ENCODE measurements around the gene HOXA7.

The HOXA7 gene

GRCh38 chr7:27128776-27129728, 27.4 kb downstream of the HOXA7 start:
- peak overlapping the region; percentile 79; the same call in 1 of the 2 replicates for H2AFZ ChIP-seq (ENCODE audit: low read depth)
- H3K27me3 ChIP-seq (ENCODE audit: insufficient read depth, low read depth), result no peaks in the 10 kb centered on the region
- H3K4me2 ChIP-seq, result peak overlapping the region; percentile 88
- peaks cover 28% of the 10 kb centered on the region for H3K4me1 ChIP-seq (ENCODE audit: low read depth, poor library complexity, severe bottlenecking)
- H3K27ac ChIP-seq, result peak overlapping the region; percentile 94; the same call in 1 of the 2 replicates
- H3K36me3 ChIP-seq (ENCODE audit: insufficient read depth), result no peaks in the 10 kb centered on the region
- H3K79me2 ChIP-seq (ENCODE audit: insufficient read depth, low read depth), result no peaks in the 10 kb centered on the region; the same call in 1 of the 2 replicates
- peak overlapping the region; percentile 94; the same call in 1 of the 2 replicates for H3K9ac ChIP-seq
- H3K4me3 ChIP-seq (IDR thresholded peaks at IDR 0.05; ENCODE audit: insufficient read depth, low read depth, low read length), result no peak overlapping the region
- H4K20me1 ChIP-seq (ENCODE audit: insufficient read depth), result no peaks in the 10 kb centered on the region
- no peak for TF ChIP-seq CTCF (conservative IDR thresholded peaks at IDR 0.05; ENCODE audit: low read depth, low read length)

GRCh38 chr7:27128034-27128433, 28.4 kb downstream of the HOXA7 start:
- H4K20me1 ChIP-seq (ENCODE audit: insufficient read depth), result no peaks in the 10 kb centered on the region
- H2AFZ ChIP-seq (ENCODE audit: low read depth), result no peak overlapping the region
- no peak overlapping the region for H3K4me2 ChIP-seq
- TF ChIP-seq CTCF (conservative IDR thresholded peaks at IDR 0.05; ENCODE audit: low read depth, low read length), result no peak
- no peak overlapping the region for H3K9ac ChIP-seq
- no peak overlapping the region for H3K27ac ChIP-seq
- no peak overlapping the region for H3K4me3 ChIP-seq (IDR thresholded peaks at IDR 0.05; ENCODE audit: insufficient read depth, low read depth, low read length)
- H3K4me1 ChIP-seq (ENCODE audit: low read depth, poor library complexity, severe bottlenecking), result peaks cover 20% of the 10 kb centered on the region
- no peaks in the 10 kb centered on the region for H3K36me3 ChIP-seq (ENCODE audit: insufficient read depth)
- no peaks in the 10 kb centered on the region for H3K27me3 ChIP-seq (ENCODE audit: insufficient read depth, low read depth)
- H3K79me2 ChIP-seq (ENCODE audit: insufficient read depth, low read depth), result no peaks in the 10 kb centered on the region; the same call in 1 of the 2 replicates

DNA sequence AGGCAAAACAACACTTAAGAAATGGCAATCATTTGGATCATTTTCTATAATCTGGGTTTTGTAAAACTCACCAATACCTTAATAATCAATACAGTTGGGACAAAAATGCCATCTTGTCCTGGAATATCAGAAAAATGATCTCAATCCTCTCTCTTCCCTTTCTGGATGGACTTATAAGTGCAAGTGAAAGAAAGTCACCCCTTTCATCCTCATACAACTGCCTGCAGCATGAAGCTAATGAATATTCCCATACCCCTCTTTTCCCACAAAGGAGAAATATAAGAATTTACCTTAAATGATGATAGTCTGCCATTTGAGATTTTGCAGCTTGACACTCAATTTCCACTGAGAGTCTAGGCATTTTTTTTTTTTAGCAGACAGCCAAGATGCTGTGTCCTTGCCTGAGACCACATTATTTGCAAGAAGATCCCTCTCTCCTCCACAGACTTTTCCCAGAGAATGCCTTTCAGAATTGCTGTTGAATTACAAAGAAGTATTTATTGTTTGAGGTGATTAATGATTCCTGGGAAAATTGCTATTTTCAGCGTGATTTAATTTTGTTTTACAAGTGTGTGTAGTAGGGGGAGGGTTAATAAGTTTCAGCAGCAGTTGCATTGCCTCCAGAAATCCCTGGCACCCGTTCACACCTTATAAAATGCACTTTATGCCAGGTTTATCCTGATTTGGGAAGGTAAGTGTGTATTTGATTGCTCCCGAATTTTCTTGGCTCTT, 29.7 kb downstream of the HOXA7 start:
- Histone ChIP-seq H3K4me1 (ENCODE audit: low read depth, poor library complexity, severe bottlenecking) (peaks cover 20% of the 10 kb centered on the region), H4K20me1 (ENCODE audit: insufficient read depth) (no peaks in the 10 kb centered on the region), H3K36me3 (ENCODE audit: insufficient read depth) (no peaks in the 10 kb centered on the region), H3K4me3 (IDR thresholded peaks at IDR 0.05; ENCODE audit: insufficient read depth, low read depth, low read length) (no peak overlapping the region), H3K79me2 (ENCODE audit: insufficient read depth, low read depth) (no peaks in the 10 kb centered on the region; the same call in 1 of the 2 replicates), H3K27ac (no peak overlapping the region), H3K9ac (no peak overlapping the region), H3K27me3 (ENCODE audit: insufficient read depth, low read depth) (no peaks in the 10 kb centered on the region), H3K4me2 (no peak overlapping the region), H2AFZ (ENCODE audit: low read depth) (no peak overlapping the region)
- TF ChIP-seq CTCF (conservative IDR thresholded peaks at IDR 0.05; ENCODE audit: low read depth, low read length), result no peak

- no peaks in the 10 kb centered on the region; the same call in 1 of the 2 replicates for H3K79me2 ChIP-seq (ENCODE audit: insufficient read depth, low read depth)
- H3K9ac ChIP-seq, result no peak overlapping the region
- no peak overlapping the region for H3K4me3 ChIP-seq (IDR thresholded peaks at IDR 0.05; ENCODE audit: insufficient read depth, low read depth, low read length)
- H3K4me2 ChIP-seq, result no peak overlapping the region
- H4K20me1 ChIP-seq (ENCODE audit: insufficient read depth), result no peaks in the 10 kb centered on the region
- H3K36me3 ChIP-seq (ENCODE audit: insufficient read depth), result no peaks in the 10 kb centered on the region
- peaks cover 15% of the 10 kb centered on the region for H3K4me1 ChIP-seq (ENCODE audit: low read depth, poor library complexity, severe bottlenecking)
- TF ChIP-seq CTCF (conservative IDR thresholded peaks at IDR 0.05; ENCODE audit: low read depth, low read length), result no peak
- H3K27me3 ChIP-seq (ENCODE audit: insufficient read depth, low read depth), result no peaks in the 10 kb centered on the region
- no peak overlapping the region for H2AFZ ChIP-seq (ENCODE audit: low read depth)
- H3K27ac ChIP-seq, result no peak overlapping the region
Observed at GRCh38 chr7:27125986-27126394, 30.5 kb downstream of the HOXA7 start.

Measured in KMS-11 (cell line).